Transverse colon (tissue), 4 donors: Measurements from ENCODE around the gene RBFOX2. TPM values are rescaled to one million over a fixed set of nuclear protein-coding genes. Genes with fewer than 3 reads are reported as not detected.
"Not testable (repeated sequence)": the region's sequence is repeated elsewhere in the genome, so short reads cannot be mapped to it uniquely, and the experiment has no call there.

ENCODE experiments used
- DNase-seq: peaks from one replicate; pipeline ENCODE4 v3.0.0-alpha.2; 2019
- H3K27ac ChIP-seq, 4 donors: fragments of 200-600 bp; sonication (generic); 2 replicates each; pipeline ENCODE4 v1.5.1; 2016 to 2018; ENCODE audit warnings: inconsistent platforms in 4 of 4
- H3K27me3 ChIP-seq: fragments of 200-600 bp; sonication (generic); 2 replicates; pipeline ENCODE4 v1.5.1; 2017; ENCODE audit warnings: inconsistent platforms
- H3K36me3 ChIP-seq, 4 donors: fragments of 200-600 bp; sonication (generic); 2 replicates each; pipeline ENCODE4 v1.5.1; 2017 to 2019; ENCODE audit warnings: inconsistent platforms in 4 of 4
- H3K4me1 ChIP-seq, 4 donors: fragments of 200-600 bp; sonication (generic); 2 replicates each; pipeline ENCODE4 v1.5.1; 2017 to 2020; ENCODE audit warnings: inconsistent platforms in 4 of 4
- H3K4me3 ChIP-seq, 4 donors: fragments of 200-600 bp; sonication (generic); 1 replicate in 1 of 4; 2 replicates in 3 of 4; pipeline versions ENCODE4 v1.5.1 to v1.6.1; 2017 to 2019; ENCODE audit warnings: inconsistent platforms in 4 of 4
- H3K9me3 ChIP-seq, 2 donors: fragments of 200-600 bp; sonication (generic); 2 replicates each; pipeline ENCODE4 v1.5.1; 2017 to 2019; ENCODE audit warnings: inconsistent platforms in 2 of 2
- CTCF ChIP-seq, 5 experiments: fragments of 200-600 bp in 3 of 5; fragments of 450-650 bp in 2 of 5; sonication (generic) in 3 of 5; IDR thresholded peaks; 1 replicate in 2 of 5; 2 replicates in 3 of 5; pipeline ENCODE4 v1.5.1; 2016 to 2017; ENCODE audit warnings: antibody characterized with exemption in 5 of 5, inconsistent platforms in 3 of 5, mild to moderate bottlenecking in 2 of 5, moderate library complexity in 1 of 5
- EP300 ChIP-seq: sonication (generic); formaldehyde crosslinking; IDR thresholded peaks from one replicate; pipeline ENCODE4 v1.6.1; 2017; ENCODE audit warnings: antibody characterized with exemption, low read depth
- POLR2A ChIP-seq: fragments of 450-650 bp; IDR thresholded peaks from one replicate; pipeline ENCODE4 v1.6.1; 2016; ENCODE audit warnings: antibody characterized with exemption, mild to moderate bottlenecking, moderate library complexity
- POLR2AphosphoS5 ChIP-seq, 3 donors: sonication (generic); formaldehyde crosslinking; IDR thresholded peaks; one replicate each; pipeline ENCODE4 v1.6.1; 2016; ENCODE audit warnings: antibody characterized with exemption in 3 of 3
- WGBS, 2 donors: methylation state at CpG; one replicate each; pipeline ENCODE4 v1.1.5; 2018; ENCODE audit warnings: low coverage in 1 of 2; 5-methylcytosine and 5-hydroxymethylcytosine counted together
- in situ Hi-C, 4 donors: fragments of 200-750 bp; cut with MboI; loops; one replicate each; pipeline versions ENCODE4 v1.15.0 to v1.15.1; 2017; ENCODE audit warnings: low sequenced_read_pairs in 3 of 4, low pct_ligation_motif_present in 1 of 4, low pct_unique_long_range_greater_than_20kb in 1 of 4
- intact Hi-C: fragments of 100-400 bp; cut with DNase I; formaldehyde crosslinking; loops from one replicate; pipeline ENCODE4 v1.15.1; 2023; ENCODE audit warnings: low total_unique reads
- total RNA-seq, 4 donors: library from RNA; depleted of rRNA; stranded (reverse); fragments of >200 nt; gene quantifications; one replicate each; pipeline ENCODE4 v1.1.0, GENCODE V29; 2016

The RBFOX2 gene
- total RNA-seq, 4 donors from 2014 or later = 27.3 to 61.1 (median 43.1) TPM

DNA sequence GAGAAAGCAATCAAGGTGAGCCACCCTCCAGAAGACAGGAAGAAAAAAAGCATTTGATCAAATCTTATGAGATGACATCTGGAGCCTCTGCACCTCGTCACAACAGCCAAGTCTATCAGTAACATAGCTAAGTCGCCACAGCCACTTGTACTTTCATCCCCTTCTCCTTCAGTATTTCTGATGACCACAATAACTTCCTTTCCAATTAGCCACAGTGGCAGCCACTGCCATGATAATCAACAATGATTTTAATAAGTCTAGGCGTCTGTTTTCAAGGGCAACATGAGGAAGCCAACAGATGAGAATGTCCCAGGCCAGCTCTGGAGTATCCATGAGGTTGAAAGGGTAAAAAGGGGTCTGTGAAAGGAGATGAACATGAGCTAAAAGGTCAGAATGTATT lies 29.9 kb downstream of the RBFOX2 start:
- intact Hi-C loops = no loop called here
- Histone ChIP-seq H3K4me3 (no peak overlapping the region), H3K36me3 (no peaks in the 10 kb centered on the region), H3K4me1 (peaks cover 0 to 47% (median 20%) of the 10 kb centered on the region in 4 donors), H3K27ac (no peak overlapping the region), H3K9me3 (no peaks in the 10 kb centered on the region), H3K27me3 (no peaks in the 10 kb centered on the region)
- in situ Hi-C loops = no loop called here
- no peak for DNase-seq
- 81 to 95% methylated on average over 3 of the region's 3 CpGs for WGBS, 2 donors
- no peak for TF ChIP-seq POLR2A

DNA sequence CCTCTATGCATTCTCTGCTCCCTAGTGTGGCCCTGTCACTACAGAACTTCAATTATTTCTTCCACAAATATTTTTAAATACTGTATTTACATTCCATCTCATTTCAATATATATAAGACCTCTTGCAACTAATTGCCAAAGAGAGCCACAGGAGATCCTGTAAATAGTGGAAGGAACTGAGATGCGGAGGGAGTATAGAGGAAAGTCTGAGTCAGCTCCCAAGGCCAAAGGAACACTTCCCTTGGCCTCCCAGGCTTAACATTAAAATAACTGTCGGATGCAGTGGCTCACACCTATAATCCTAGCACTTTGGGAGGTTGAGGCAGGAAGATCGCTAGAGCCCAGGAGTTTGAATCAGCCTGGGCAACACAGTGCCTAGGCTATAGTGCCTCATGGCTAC lies 31.2 kb downstream of the RBFOX2 start:
- DNase-seq = no peak
- Histone ChIP-seq H3K9me3 (no peaks in the 10 kb centered on the region), H3K27me3 (no peaks in the 10 kb centered on the region), H3K4me3 (no peak overlapping the region), H3K36me3 (no peaks in the 10 kb centered on the region), H3K27ac (peak overlapping the region; percentile 65 to 82 (median 79)), H3K4me1 (peaks cover 0 to 42% (median 20%) of the 10 kb centered on the region in 4 donors)
- TF ChIP-seq POLR2A (no peak), CTCF (IDR thresholded peaks at IDR 0.05) (no peak), POLR2AphosphoS5 (IDR thresholded peaks at IDR 0.05) (no peak), EP300 (no peak)
- 75 to 80% methylated on average over 1 to 3 of the region's 3 CpGs for WGBS, 2 donors
- in situ Hi-C loops = no loop called here
- intact Hi-C loops = no loop called here

DNA sequence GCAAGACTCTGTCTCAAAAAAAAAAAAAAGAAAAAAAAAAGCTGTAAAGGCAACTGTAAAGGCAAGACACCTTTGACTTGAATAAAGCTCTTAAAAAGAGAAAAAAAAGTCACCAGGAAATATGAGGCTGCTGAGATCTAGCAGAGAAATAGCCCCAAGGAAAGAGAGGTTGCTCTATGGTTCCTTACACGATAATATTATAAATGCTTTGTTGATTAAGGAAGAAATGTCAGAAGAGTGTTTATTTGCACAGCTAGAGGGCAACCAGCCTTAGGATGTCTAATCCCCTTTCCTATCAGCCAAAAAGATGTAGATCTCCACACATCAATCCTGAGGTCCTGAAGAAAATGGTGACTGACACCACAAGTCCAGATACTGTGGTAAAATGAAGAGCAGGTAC lies 32.0 kb downstream of the RBFOX2 start:
- TF ChIP-seq CTCF (IDR thresholded peaks at IDR 0.05) (no peak), POLR2A (no peak), POLR2AphosphoS5 (IDR thresholded peaks at IDR 0.05) (no peak), EP300 (no peak)
- Histone ChIP-seq H3K27me3 (no peaks in the 10 kb centered on the region), H3K27ac (peak overlapping the region; percentile 65 to 82 (median 79)), H3K9me3 (no peaks in the 10 kb centered on the region), H3K4me3 (no peak overlapping the region), H3K36me3 (no peaks in the 10 kb centered on the region), H3K4me1 (peaks cover 0 to 33% (median 20%) of the 10 kb centered on the region in 4 donors)
- 12 to 42% methylated on average over 1 of the region's 1 CpG for WGBS, 2 donors
- in situ Hi-C loops = no loop called here
- intact Hi-C loops = no loop called here
- no peak for DNase-seq

GRCh38 chr22:35995772-35996171 lies 32.9 kb downstream of the RBFOX2 start:
- peak; percentile 66 for DNase-seq
- H3K4me1 ChIP-seq = peaks cover 0 to 38% (median 18%) of the 10 kb centered on the region in 4 donors
- H3K9me3 ChIP-seq = no peaks in the 10 kb centered on the region
- intact Hi-C loops = no loop called here
- H3K27ac ChIP-seq = peak overlapping the region; percentile 65 to 82 (median 79)
- 66% methylated on average over 2 of the region's 2 CpGs; no CpG with 5 or more reads in 1 of the 2 donors for WGBS, 2 donors
- in situ Hi-C loops = no loop called here
- H3K27me3 ChIP-seq = no peaks in the 10 kb centered on the region
- H3K36me3 ChIP-seq = no peaks in the 10 kb centered on the region
- TF ChIP-seq POLR2AphosphoS5 (IDR thresholded peaks at IDR 0.05) (peak; percentile 76 to 93 (median 83)), EP300 (no peak), CTCF (IDR thresholded peaks at IDR 0.05) (no peak)
- no peak overlapping the region for H3K4me3 ChIP-seq

- intact Hi-C loops = no loop called here
- H3K27me3 ChIP-seq = no peaks in the 10 kb centered on the region
- no peak for DNase-seq
- H3K9me3 ChIP-seq = no peaks in the 10 kb centered on the region
- H3K36me3 ChIP-seq = no peaks in the 10 kb centered on the region
- peaks cover 0 to 42% (median 18%) of the 10 kb centered on the region in 4 donors for H3K4me1 ChIP-seq
- H3K27ac ChIP-seq = peak overlapping the region; percentile 65 to 82 (median 79)
- in situ Hi-C loops = no loop called here
- 61 to 70% methylated on average over 4 to 7 of the region's 7 CpGs for WGBS, 2 donors
- H3K4me3 ChIP-seq = no peak overlapping the region
- TF ChIP-seq CTCF (IDR thresholded peaks at IDR 0.05) (no peak), POLR2A (no peak), EP300 (no peak), POLR2AphosphoS5 (IDR thresholded peaks at IDR 0.05) (no peak)
Measured at GRCh38 chr22:35995348-35995747, 33.3 kb downstream of the RBFOX2 start.

- H3K9me3 ChIP-seq, DNase-seq, H3K27me3 ChIP-seq, intact Hi-C loops, H3K4me3 ChIP-seq, in situ Hi-C loops, H3K36me3 ChIP-seq: not testable (repeated sequence)
- Histone ChIP-seq H3K27ac (peak overlapping the region in 1 of 4 donors; percentile 82), H3K4me1 (peaks cover 0 to 45% (median 18%) of the 10 kb centered on the region in 4 donors)
- 86 to 95% methylated on average over 3 to 5 of the region's 5 CpGs for WGBS, 2 donors
Measured at GRCh38 chr22:35993727-35994126, 34.9 kb downstream of the RBFOX2 start.
